Hepatocyte (in vitro differentiated cells): ENCODE measurements around the gene C1orf50. TPM values are rescaled to one million over a fixed set of nuclear protein-coding genes. Genes with fewer than 3 reads are reported as not detected.

Source experiments
- DNase-seq: peaks from one replicate; pipeline ENCODE4 v3.0.0-alpha.2; 2016; ENCODE audit warnings: low spot score
- H2AFZ ChIP-seq: fragments of 200-600 bp; sonication (generic); 2 replicates; pipeline ENCODE4 v1.6.0; 2016; ENCODE audit warnings: antibody characterized with exemption, mild to moderate bottlenecking
- H3K27ac ChIP-seq: fragments of 200-600 bp; sonication (generic); 2 replicates; pipeline ENCODE4 v1.5.1; 2016; ENCODE audit warnings: mild to moderate bottlenecking
- H3K27me3 ChIP-seq: fragments of 200-600 bp; sonication (generic); 2 replicates; pipeline ENCODE4 v1.6.1; 2016
- H3K36me3 ChIP-seq: fragments of 200-600 bp; sonication (generic); replicated peaks from 2 replicates; pipeline ENCODE4 v1.5.1; 2016; ENCODE audit warnings: low read depth; ENCODE audit not compliant: insufficient read depth
- H3K4me1 ChIP-seq: fragments of 200-600 bp; sonication (generic); 2 replicates; pipeline ENCODE4 v1.5.1; 2016; ENCODE audit warnings: mild to moderate bottlenecking, moderate library complexity; ENCODE audit not compliant: insufficient read depth
- H3K4me2 ChIP-seq: fragments of 200-600 bp; sonication (generic); 2 replicates; pipeline ENCODE4 v1.6.0; 2016
- H3K4me3 ChIP-seq: fragments of 200-600 bp; sonication (generic); 2 replicates; pipeline ENCODE4 v1.5.1; 2016; ENCODE audit warnings: mild to moderate bottlenecking
- H3K79me2 ChIP-seq: fragments of 200-600 bp; sonication (generic); 2 replicates; pipeline ENCODE4 v1.6.0; 2017; ENCODE audit warnings: mild to moderate bottlenecking
- H3K9me2 ChIP-seq: fragments of 200-600 bp; sonication (generic); replicated peaks from 2 replicates; pipeline ENCODE4 v1.6.0; 2017; ENCODE audit warnings: mild to moderate bottlenecking; ENCODE audit not compliant: insufficient read depth
- H3K9me3 ChIP-seq: fragments of 200-600 bp; sonication (generic); 2 replicates; pipeline ENCODE4 v1.5.1; 2016; ENCODE audit warnings: low read depth, mild to moderate bottlenecking
- H4K20me1 ChIP-seq: fragments of 200-600 bp; sonication (generic); 2 replicates; pipeline ENCODE4 v1.6.0; 2016; ENCODE audit warnings: mild to moderate bottlenecking; ENCODE audit not compliant: insufficient read depth, poor library complexity, severe bottlenecking
- EZH2 ChIP-seq: fragments of 200-600 bp; sonication (generic); IDR thresholded peaks from 2 replicates; pipeline ENCODE4 v1.6.1; 2016; ENCODE audit warnings: antibody characterized with exemption, mild to moderate bottlenecking, borderline replicate concordance
- EZH2phosphoT487 ChIP-seq: fragments of 200-600 bp; sonication (generic); IDR thresholded peaks from one replicate; pipeline ENCODE4 v1.6.1; 2018; ENCODE audit warnings: antibody characterized with exemption, mild to moderate bottlenecking, low read depth, moderate library complexity; ENCODE audit not compliant: unreplicated experiment, severe bottlenecking
- WGBS: methylation state at CpG from one replicate; pipeline ENCODE4 v1.1.6; 2016; ENCODE audit warnings: low lambda C conversion rate; ENCODE audit errors: missing lambda C conversion rate; 5-methylcytosine and 5-hydroxymethylcytosine counted together
- polyA plus RNA-seq: library from polyadenylated mRNA; unstranded; fragments of >200 nt; fragmentation: Nextera tagmentation; extraction: Ambion mirVana; gene quantifications from 2 replicates; pipeline ENCODE4 v1.2.1, GENCODE V29; 2016
- total RNA-seq: library from RNA; depleted of rRNA; stranded (reverse); fragments of >200 nt; gene quantifications from 2 replicates; pipeline ENCODE4 v1.2.3, GENCODE V29; 2014
- TF ChIP-seq, protein P1 (sequence below): fragments of 200-600 bp; sonication (generic); IDR thresholded peaks from 2 replicates; pipeline ENCODE4 v1.5.1; 2016; ENCODE audit warnings: antibody characterized with exemption, mild to moderate bottlenecking; ENCODE audit not compliant: poor library complexity

The C1orf50 gene
- total and polyA plus RNA-seq, 2 experiments from 2014 or later = 5.7 to 15.2 TPM

DNA sequence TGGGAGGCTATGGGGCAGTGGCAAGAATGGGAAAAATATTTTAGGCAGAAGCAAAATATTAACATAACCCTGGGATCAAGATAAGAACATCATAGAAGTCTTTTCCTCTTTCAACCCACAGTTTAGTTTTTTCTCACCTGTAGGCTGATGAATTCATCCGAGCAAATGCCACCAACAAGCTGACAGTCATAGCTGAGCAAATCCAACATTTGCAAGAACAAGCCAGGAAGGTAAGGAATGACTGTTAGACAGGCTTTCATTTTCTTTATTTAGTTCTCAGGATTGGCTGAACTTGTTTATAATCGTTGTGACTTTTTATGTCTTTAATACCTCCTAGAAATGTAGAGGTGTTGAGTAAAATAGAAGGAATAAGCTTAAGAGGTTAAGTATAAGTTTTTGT lies 6.4 kb downstream of the C1orf50 start:
- Histone ChIP-seq H3K27me3 (no peaks in the 10 kb centered on the region), H3K9me2 (no peaks in the 10 kb centered on the region), H3K4me1 (peaks cover 3% of the 10 kb centered on the region), H3K27ac (no peak overlapping the region), H3K4me3 (no peak overlapping the region), H3K9me3 (no peaks in the 10 kb centered on the region), H3K79me2 (peaks cover 49% of the 10 kb centered on the region), H2AFZ (no peak overlapping the region), H3K36me3 (peaks cover 3% of the 10 kb centered on the region), H3K4me2 (no peak overlapping the region), H4K20me1 (peaks cover 5% of the 10 kb centered on the region)
- TF ChIP-seq, protein P1, sequence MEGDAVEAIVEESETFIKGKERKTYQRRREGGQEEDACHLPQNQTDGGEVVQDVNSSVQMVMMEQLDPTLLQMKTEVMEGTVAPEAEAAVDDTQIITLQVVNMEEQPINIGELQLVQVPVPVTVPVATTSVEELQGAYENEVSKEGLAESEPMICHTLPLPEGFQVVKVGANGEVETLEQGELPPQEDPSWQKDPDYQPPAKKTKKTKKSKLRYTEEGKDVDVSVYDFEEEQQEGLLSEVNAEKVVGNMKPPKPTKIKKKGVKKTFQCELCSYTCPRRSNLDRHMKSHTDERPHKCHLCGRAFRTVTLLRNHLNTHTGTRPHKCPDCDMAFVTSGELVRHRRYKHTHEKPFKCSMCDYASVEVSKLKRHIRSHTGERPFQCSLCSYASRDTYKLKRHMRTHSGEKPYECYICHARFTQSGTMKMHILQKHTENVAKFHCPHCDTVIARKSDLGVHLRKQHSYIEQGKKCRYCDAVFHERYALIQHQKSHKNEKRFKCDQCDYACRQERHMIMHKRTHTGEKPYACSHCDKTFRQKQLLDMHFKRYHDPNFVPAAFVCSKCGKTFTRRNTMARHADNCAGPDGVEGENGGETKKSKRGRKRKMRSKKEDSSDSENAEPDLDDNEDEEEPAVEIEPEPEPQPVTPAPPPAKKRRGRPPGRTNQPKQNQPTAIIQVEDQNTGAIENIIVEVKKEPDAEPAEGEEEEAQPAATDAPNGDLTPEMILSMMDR = no peak
- TF ChIP-seq EZH2phosphoT487 (no peak), EZH2 (no peak)
- WGBS = 77% methylated on average over 2 of the region's 2 CpGs
- no peak for DNase-seq

DNA sequence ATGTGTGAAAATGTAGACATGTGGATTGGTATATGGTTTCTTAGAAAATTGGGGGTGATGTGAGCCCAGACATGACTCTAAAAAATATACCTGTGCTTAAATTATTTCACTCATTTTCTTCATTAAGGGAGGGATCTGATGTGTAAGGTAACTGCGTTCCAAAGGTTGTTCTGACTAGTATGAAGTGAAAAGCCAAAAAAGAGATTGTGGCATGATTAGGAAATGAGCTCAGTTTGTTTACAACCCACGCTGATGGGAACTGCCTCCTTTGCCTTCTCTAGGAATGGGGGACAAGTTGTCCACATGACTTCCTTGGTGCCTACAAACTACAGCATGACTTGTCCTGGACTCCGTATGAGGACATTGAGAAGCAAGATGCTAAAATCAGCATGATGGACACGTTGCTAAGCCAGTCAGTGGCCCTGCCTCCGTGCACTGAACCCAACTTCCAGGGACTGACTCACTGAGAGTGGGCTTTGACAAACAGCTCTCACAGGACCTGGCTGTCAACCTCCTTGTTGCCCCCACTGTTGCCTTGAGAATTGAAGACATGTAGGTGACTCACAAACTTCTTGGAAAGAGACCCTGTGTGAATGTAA lies 8.0 kb downstream of the C1orf50 start:
- no peak overlapping the region for H3K4me3 ChIP-seq
- peaks cover 5% of the 10 kb centered on the region for H4K20me1 ChIP-seq
- no peaks in the 10 kb centered on the region for H3K9me2 ChIP-seq
- no peaks in the 10 kb centered on the region for H3K27me3 ChIP-seq
- 93% methylated on average over 5 of the region's 5 CpGs for WGBS
- no peaks in the 10 kb centered on the region for H3K9me3 ChIP-seq
- H3K27ac ChIP-seq = no peak overlapping the region
- no peak for TF ChIP-seq EZH2
- TF ChIP-seq EZH2phosphoT487 = no peak
- TF ChIP-seq, protein P1 = no peak
- no peak for DNase-seq
- no peak overlapping the region for H2AFZ ChIP-seq
- H3K36me3 ChIP-seq = peaks cover 3% of the 10 kb centered on the region
- H3K4me2 ChIP-seq = no peak overlapping the region
- H3K79me2 ChIP-seq = peaks cover 35% of the 10 kb centered on the region
- no peaks in the 10 kb centered on the region for H3K4me1 ChIP-seq

DNA sequence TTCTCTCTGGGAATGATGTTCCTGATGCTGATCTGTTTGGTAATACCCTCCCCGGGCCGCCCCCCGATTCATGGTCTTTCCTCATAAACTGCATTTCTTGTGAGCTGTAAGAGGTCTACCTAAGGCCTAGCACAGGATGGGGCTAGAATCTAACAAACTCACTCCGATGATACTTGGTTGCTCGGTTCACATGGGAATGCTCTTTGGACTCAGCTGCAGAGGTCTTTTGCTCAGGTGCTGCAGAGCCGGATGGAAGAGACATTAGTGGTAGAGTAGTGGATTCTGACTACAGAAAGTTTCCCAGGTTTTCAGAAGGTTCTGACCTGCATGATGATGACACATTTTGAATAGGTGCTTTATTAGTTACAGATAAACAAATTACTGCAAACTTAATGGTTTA lies 9.5 kb downstream of the C1orf50 start:
- no peak overlapping the region for H3K4me2 ChIP-seq
- H3K9me3 ChIP-seq = no peaks in the 10 kb centered on the region
- WGBS = 92% methylated on average over 6 of the region's 6 CpGs
- no peaks in the 10 kb centered on the region for H3K4me1 ChIP-seq
- no peaks in the 10 kb centered on the region for H3K27me3 ChIP-seq
- TF ChIP-seq, protein P1 = no peak
- TF ChIP-seq EZH2phosphoT487 (no peak), EZH2 (no peak)
- no peak overlapping the region for H3K27ac ChIP-seq
- H3K79me2 ChIP-seq = peaks cover 20% of the 10 kb centered on the region
- H3K4me3 ChIP-seq = no peak overlapping the region
- peaks cover 3% of the 10 kb centered on the region for H3K36me3 ChIP-seq
- no peaks in the 10 kb centered on the region for H3K9me2 ChIP-seq
- H2AFZ ChIP-seq = no peak overlapping the region
- DNase-seq = no peak
- peaks cover 5% of the 10 kb centered on the region for H4K20me1 ChIP-seq
